GM21381 (cell line): Measurements from ENCODE around the gene IMPG1.
A peak's percentile ranks its signal among the peaks of the same experiment; 100 is the strongest.
"Not testable (repeated sequence)": the region's sequence is repeated elsewhere in the genome, so short reads cannot be mapped to it uniquely, and the experiment has no call there.

Experiments
- ATAC-seq: cut with Tn5 transposase; IDR thresholded peaks from one replicate; pipeline ENCODE4 v1.9.1; 2021; ENCODE audit warnings: mild to moderate bottlenecking, moderate library complexity; ENCODE audit not compliant: unreplicated experiment

IMPG1 gene

GRCh38 chr6:75947935-75948334 is 124.5 kb downstream of the IMPG1 start:
- ATAC-seq, result no peak

- no peak for ATAC-seq
These were observed 126.2 kb downstream of the IMPG1 start for GRCh38 chr6:75946146-75946831.

GRCh38 chr6:75943381-75943780 is 129.1 kb downstream of the IMPG1 start:
- no peak for ATAC-seq

GRCh38 chr6:75941509-75941908 is 131.0 kb downstream of the IMPG1 start:
- no peak for ATAC-seq

- no peak for ATAC-seq
These were observed 131.9 kb downstream of the IMPG1 start for GRCh38 chr6:75940564-75940963.

GRCh38 chr6:75937846-75938245 is 134.6 kb downstream of the IMPG1 start:
- no peak for ATAC-seq

GRCh38 chr6:75936682-75937081 is 135.8 kb downstream of the IMPG1 start:
- ATAC-seq, result no peak

- peak; percentile 23 for ATAC-seq
These were observed 137.0 kb downstream of the IMPG1 start for GRCh38 chr6:75935473-75935793.

GRCh38 chr6:75934643-75935472 is 137.6 kb downstream of the IMPG1 start:
- peak; percentile 65 for ATAC-seq

GRCh38 chr6:75933387-75933975 is 139.0 kb downstream of the IMPG1 start:
- no peak for ATAC-seq

- no peak for ATAC-seq
These were observed 140.4 kb downstream of the IMPG1 start for GRCh38 chr6:75932067-75932466.

- ATAC-seq, result no peak
These were observed 141.3 kb downstream of the IMPG1 start for GRCh38 chr6:75931011-75931680.

GRCh38 chr6:75926293-75927168 is 145.9 kb downstream of the IMPG1 start:
- peak; percentile 44 for ATAC-seq

- ATAC-seq, result no peak
These were observed 150.2 kb downstream of the IMPG1 start for GRCh38 chr6:75922226-75922625.

GRCh38 chr6:75913040-75913439 is 159.4 kb downstream of the IMPG1 start:
- ATAC-seq, result no peak

- no peak for ATAC-seq
These were observed 165.0 kb downstream of the IMPG1 start for GRCh38 chr6:75907444-75907843.

- ATAC-seq, result no peak
These were observed 165.6 kb downstream of the IMPG1 start for GRCh38 chr6:75906871-75907270.

GRCh38 chr6:75905129-75905528 is 167.3 kb downstream of the IMPG1 start:
- not testable (repeated sequence) for ATAC-seq

- ATAC-seq, result not testable (repeated sequence)
These were observed 172.2 kb downstream of the IMPG1 start for GRCh38 chr6:75900216-75900615.

GRCh38 chr6:75896526-75896925 is 175.9 kb downstream of the IMPG1 start:
- no peak for ATAC-seq

- no peak for ATAC-seq
These were observed 178.7 kb downstream of the IMPG1 start for GRCh38 chr6:75893776-75894152.
